C4-2B (cell line): ENCODE measurements around the gene EPHA2.
"Not testable (repeated sequence)": the region's sequence is repeated elsewhere in the genome, so short reads cannot be mapped to it uniquely, and the experiment has no call there.

ENCODE experiments used
- H3K27ac ChIP-seq: fragments of 450-650 bp; 2 replicates; pipeline ENCODE4 v1.5.1; 2017
- ZFX ChIP-seq: fragments of 450-650 bp; IDR thresholded peaks from 2 replicates; pipeline ENCODE4 v1.6.1; 2017
- TF ChIP-seq, protein P1 (sequence below): fragments of 450-650 bp; conservative IDR thresholded peaks from 2 replicates; pipeline ENCODE4 v1.5.1; 2017; ENCODE audit warnings: mild to moderate bottlenecking

The EPHA2 gene

DNA sequence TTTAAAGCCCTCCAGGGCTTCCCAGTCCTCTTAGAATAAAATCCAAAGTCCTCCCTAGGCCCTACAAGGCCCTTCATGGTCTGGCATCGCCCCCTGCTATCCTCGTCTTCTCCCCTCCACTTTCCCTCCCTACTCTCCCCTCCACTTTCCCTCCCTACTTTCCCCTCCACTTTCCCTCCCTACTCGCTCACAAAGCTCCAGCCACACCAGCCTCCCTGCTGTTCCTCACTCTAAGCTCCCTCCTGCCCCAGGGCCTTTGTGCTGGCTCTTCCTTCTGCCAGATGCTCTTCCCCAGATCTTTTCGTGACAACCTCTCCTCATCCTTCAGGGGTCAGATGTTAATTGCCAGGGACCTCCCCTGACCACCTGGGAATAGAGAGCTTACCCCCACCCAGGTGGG is 43.8 kb upstream of the EPHA2 start:
- no peak overlapping the region for H3K27ac ChIP-seq
- TF ChIP-seq ZFX = no peak

DNA sequence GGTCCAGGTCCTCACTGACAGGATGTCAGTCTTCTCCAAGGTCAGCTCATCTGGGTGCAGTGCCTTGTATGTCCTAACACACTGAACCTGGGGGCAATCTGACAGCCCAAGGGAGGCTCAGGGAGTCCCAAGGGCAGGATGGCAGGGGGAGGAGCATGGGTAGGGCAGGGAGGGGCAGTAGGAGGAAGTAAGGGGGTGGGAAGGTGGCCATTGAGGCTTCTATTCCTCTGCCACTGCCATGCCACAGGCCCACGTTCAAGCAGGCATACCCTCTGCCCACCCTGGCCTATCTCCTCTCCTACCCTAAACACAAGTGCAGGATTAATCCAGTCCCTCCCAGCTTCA is 43.3 kb upstream of the EPHA2 start:
- TF ChIP-seq, protein P1, sequence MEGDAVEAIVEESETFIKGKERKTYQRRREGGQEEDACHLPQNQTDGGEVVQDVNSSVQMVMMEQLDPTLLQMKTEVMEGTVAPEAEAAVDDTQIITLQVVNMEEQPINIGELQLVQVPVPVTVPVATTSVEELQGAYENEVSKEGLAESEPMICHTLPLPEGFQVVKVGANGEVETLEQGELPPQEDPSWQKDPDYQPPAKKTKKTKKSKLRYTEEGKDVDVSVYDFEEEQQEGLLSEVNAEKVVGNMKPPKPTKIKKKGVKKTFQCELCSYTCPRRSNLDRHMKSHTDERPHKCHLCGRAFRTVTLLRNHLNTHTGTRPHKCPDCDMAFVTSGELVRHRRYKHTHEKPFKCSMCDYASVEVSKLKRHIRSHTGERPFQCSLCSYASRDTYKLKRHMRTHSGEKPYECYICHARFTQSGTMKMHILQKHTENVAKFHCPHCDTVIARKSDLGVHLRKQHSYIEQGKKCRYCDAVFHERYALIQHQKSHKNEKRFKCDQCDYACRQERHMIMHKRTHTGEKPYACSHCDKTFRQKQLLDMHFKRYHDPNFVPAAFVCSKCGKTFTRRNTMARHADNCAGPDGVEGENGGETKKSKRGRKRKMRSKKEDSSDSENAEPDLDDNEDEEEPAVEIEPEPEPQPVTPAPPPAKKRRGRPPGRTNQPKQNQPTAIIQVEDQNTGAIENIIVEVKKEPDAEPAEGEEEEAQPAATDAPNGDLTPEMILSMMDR = no peak
- no peak for TF ChIP-seq ZFX
- no peak overlapping the region for H3K27ac ChIP-seq

DNA sequence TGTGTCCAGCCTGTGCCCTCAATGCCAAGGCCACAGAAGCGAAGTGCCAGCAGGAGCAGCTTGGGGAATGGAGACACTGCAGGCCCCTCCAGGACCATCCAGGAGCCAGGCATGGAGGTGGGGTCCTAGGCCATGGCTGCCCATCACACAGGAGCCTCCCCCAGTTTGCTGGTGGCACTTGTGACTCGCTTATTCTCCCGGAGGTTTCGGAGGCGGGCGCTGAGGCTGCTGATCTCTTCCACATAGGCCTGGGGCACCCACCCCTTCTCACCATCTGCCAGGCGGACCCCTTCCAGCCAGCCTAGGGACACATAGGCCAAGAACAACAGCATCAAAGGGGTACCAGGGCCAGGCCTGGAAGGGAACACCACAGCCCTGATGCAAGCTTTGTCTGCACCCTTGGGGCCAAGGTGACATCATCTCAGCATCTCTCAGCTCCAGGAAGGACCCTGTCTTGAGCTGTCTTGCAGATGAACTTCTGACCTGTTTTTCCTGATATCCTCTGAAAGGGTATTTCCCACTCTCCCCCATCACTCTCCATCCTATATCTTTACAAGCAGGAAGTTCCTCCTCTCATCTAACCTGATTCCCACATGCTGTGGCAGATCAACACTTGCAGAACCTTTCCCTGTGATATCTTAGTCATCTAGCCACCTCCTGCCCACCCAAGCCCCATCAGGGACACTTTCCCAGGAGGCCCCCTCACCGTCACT is 42.7 kb upstream of the EPHA2 start:
- TF ChIP-seq, protein P1 = no peak
- no peak for TF ChIP-seq ZFX
- no peak overlapping the region for H3K27ac ChIP-seq

DNA sequence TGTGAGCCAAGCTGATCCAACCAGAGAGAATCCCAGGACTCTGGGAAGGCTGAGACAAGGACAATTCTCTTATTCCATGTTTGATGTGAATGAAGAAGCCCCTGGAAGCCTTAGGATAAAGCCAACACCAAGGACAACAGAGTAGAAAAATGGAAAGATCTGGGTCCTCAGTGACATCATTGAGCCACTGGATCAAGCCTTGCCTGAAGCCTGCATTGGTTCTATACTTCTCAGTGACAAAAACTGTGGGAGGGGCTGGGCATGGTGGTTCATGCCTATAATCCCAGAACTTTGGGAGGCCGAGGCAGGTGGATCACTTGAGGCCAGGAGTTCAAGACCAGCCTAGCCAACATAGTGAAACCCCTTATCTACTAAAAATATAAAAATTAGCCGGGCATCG is 41.0 kb upstream of the EPHA2 start:
- no peak overlapping the region for H3K27ac ChIP-seq
- no peak for TF ChIP-seq ZFX
- TF ChIP-seq, protein P1 = no peak

DNA sequence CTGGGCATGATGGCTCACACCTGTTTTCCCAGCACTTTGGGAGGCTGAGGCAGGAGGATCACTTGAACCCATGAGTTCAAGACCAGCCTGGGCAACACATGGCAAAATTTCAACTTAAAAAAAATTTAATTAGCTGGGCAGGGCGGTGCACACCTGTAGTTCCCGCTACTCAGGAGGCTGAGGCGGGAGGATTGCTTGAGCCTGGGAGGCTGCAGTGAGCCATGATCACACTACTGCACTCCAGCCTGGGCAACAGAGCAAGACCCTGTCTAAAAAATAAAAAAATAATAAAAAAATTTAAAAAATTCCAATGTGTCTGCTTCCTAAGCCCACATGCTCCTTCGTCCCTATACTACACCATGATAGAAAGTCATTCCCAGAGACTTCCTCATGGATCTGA is 40.3 kb upstream of the EPHA2 start:
- not testable (repeated sequence) for H3K27ac ChIP-seq

DNA sequence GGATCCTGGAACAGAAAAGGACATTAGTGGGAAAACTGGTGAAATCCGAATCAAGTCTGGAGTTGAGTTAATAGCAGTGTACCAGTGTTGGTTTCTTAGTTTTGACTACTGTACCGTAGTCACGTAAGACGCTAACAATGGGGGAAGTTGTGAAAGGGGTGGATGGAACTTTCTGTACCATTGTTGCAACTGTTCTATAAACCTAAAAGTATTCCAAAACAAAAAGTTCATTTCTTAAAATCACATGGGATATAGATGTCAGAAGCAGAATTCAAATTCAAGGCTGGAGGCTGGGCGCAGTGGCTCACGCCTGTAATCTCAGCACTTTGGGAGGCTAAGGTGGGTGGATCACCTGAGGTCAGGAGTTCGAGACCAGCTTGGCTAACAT is 39.6 kb upstream of the EPHA2 start:
- no peak overlapping the region for H3K27ac ChIP-seq
- TF ChIP-seq, protein P1 = no peak
- no peak for TF ChIP-seq ZFX

DNA sequence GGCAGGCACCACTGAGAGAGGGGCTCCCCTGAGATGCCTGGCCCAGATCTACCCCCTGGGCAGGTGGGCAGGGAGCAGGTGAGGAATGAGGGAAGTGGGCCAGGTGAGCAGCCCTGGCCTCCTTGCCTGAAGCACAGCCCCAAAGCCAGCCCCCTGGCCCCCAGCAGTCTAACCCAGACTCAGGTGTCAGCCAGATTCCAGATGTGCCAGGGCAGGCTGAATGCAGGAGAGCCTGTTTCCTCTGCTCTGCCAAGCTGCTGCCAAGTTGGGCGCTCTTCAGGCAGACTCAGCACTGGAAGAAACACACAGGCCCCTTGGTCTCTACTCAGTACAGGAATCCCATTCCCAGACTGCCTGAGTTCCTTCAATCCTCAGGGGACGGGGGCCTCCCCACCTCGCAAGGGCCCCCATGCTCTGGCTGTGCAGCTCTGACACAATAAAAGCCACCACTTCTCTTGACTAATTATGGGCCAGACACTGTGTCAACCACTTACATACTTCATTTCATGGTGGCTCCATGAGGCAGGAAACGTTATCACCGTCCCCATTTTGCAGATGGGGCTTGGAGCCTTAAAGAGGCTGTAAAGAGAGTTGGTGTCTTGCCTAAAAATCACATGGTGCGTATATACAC is 36.2 kb upstream of the EPHA2 start:
- no peak overlapping the region for H3K27ac ChIP-seq
- TF ChIP-seq, protein P1 = no peak
- no peak for TF ChIP-seq ZFX

DNA sequence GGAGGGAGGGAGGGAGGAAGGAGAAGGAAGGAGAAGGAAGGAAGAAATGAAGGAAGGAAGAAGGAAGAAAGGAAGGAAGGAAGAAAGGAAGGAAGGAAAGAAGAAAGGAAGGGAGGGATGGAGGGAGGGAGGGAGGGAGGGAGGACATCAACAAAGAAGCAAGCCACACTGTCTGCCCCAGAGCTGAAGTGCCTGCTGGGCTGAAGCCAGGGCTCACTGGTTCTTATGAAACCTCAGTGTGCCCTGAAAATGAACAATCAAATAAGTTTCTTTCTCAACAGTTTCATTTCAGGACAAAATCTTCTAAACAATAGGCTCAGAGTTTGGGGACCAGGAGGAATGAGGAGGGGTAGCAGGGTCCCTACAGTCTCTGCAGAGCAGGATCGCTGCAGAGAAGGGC is 35.4 kb upstream of the EPHA2 start:
- TF ChIP-seq ZFX = no peak
- TF ChIP-seq, protein P1 = no peak
- no peak overlapping the region for H3K27ac ChIP-seq
